Testis (tissue), 3 donors: ENCODE measurements around the gene RSPRY1. TPM values are rescaled to one million over a fixed set of nuclear protein-coding genes. Genes with fewer than 3 reads are reported as not detected.
"Not testable (repeated sequence)": the region's sequence is repeated elsewhere in the genome, so short reads cannot be mapped to it uniquely, and the experiment has no call there.

ENCODE experiments used
- DNase-seq: peaks from one replicate; pipeline ENCODE4 v3.0.0-alpha.2; 2019
- H3K27ac ChIP-seq, 2 donors: fragments of 200-600 bp; sonication (generic); one replicate each; pipeline ENCODE4 v1.5.1; 2019
- H3K27me3 ChIP-seq: fragments of 200-600 bp; sonication (generic); one replicate; pipeline ENCODE4 v1.5.1; 2019
- H3K36me3 ChIP-seq: fragments of 200-600 bp; sonication (generic); one replicate; pipeline ENCODE4 v1.5.1; 2017; ENCODE audit warnings: low read depth; ENCODE audit errors: missing control alignments
- H3K4me1 ChIP-seq: fragments of 200-600 bp; sonication (generic); one replicate; pipeline ENCODE4 v1.5.1; 2019
- H3K4me3 ChIP-seq, 2 donors: fragments of 200-600 bp; sonication (generic); one replicate each; pipeline ENCODE4 v1.5.1; 2017 to 2019
- H3K9me3 ChIP-seq: fragments of 200-600 bp; sonication (generic); one replicate; pipeline ENCODE4 v1.5.1; 2017
- CTCF ChIP-seq, 3 experiments: fragments of 450-650 bp in 2 of 3; fragments of 200-600 bp in 1 of 3; sonication (generic) in 1 of 3; IDR thresholded peaks; one replicate each; pipeline ENCODE4 v1.5.1; 2016 to 2019; ENCODE audit warnings: antibody characterized with exemption in 3 of 3, mild to moderate bottlenecking in 2 of 3, moderate library complexity in 1 of 3
- POLR2A ChIP-seq: fragments of 450-650 bp; IDR thresholded peaks from one replicate; pipeline ENCODE4 v1.6.1; 2017; ENCODE audit warnings: antibody characterized with exemption, mild to moderate bottlenecking, moderate library complexity
- WGBS, 2 donors: methylation state at CpG; one replicate each; pipeline ENCODE4 v1.1.5; 2018; 5-methylcytosine and 5-hydroxymethylcytosine counted together
- intact Hi-C: fragments of 100-400 bp; cut with DNase I; formaldehyde crosslinking; loops from one replicate; pipeline ENCODE4 v1.15.1; 2023; ENCODE audit warnings: low total_unique reads
- polyA plus RNA-seq: library from polyadenylated mRNA; stranded (reverse); fragments of 350-450 nt; fragmentation: Illumina TruSeq; extraction: RNeasy Lipid Tissue Mini Kit (QIAGEN cat#74804); gene quantifications from one replicate; pipeline ENCODE4 v1.2.3, GENCODE V29; 2014; ENCODE audit warnings: low read depth, low replicate concordance; ENCODE audit not compliant: insufficient read depth
- total RNA-seq, 2 donors: library from RNA; depleted of rRNA; stranded (reverse); fragments of >200 nt; gene quantifications; one replicate each; pipeline ENCODE4 v1.2.3, GENCODE V29; 2016

The RSPRY1 gene
- total and polyA plus RNA-seq, 3 donors from 2014 or later: 53.0 to 81.2 (median 73.3) TPM

GRCh38 chr16:57184113-57184512 is 2.0 kb upstream of the RSPRY1 start:
- TF ChIP-seq POLR2A: no peak
- TF ChIP-seq CTCF (IDR thresholded peaks at IDR 0.05): no peak
- no peak overlapping the region for H3K27ac ChIP-seq
- intact Hi-C loops: no loop called here
- 65 to 85% methylated on average over 4 of the region's 4 CpGs for WGBS, 2 donors
- no peak for DNase-seq
- no peaks in the 10 kb centered on the region for H3K36me3 ChIP-seq
- peaks cover 15% of the 10 kb centered on the region for H3K4me1 ChIP-seq
- no peaks in the 10 kb centered on the region for H3K9me3 ChIP-seq
- H3K4me3 ChIP-seq: peak overlapping the region in 1 of 2 donors; percentile 97
- no peaks in the 10 kb centered on the region for H3K27me3 ChIP-seq

- no peaks in the 10 kb centered on the region for H3K36me3 ChIP-seq
- peak overlapping the region; percentile 88 to 93 for H3K27ac ChIP-seq
- peak overlapping the region; percentile 74 to 97 for H3K4me3 ChIP-seq
- no peaks in the 10 kb centered on the region for H3K27me3 ChIP-seq
- no peaks in the 10 kb centered on the region for H3K9me3 ChIP-seq
- H3K4me1 ChIP-seq: peaks cover 15% of the 10 kb centered on the region
- 15 to 16% methylated on average over 9 to 15 of the region's 15 CpGs for WGBS, 2 donors
- TF ChIP-seq CTCF (IDR thresholded peaks at IDR 0.05): no peak
- TF ChIP-seq POLR2A: no peak
- intact Hi-C loops: no loop called here
- DNase-seq: no peak
These were observed 1.2 kb upstream of the RSPRY1 start for GRCh38 chr16:57184887-57185445.

- 0 to 1% methylated on average over 25 to 37 of the region's 37 CpGs for WGBS, 2 donors
- peak; percentile 55 for DNase-seq
- Histone ChIP-seq H3K4me1 (peaks cover 20% of the 10 kb centered on the region), H3K4me3 (peak overlapping the region; percentile 74 to 97), H3K27me3 (no peaks in the 10 kb centered on the region), H3K36me3 (no peaks in the 10 kb centered on the region), H3K9me3 (no peaks in the 10 kb centered on the region), H3K27ac (peak overlapping the region; percentile 88 to 93)
- no peak for TF ChIP-seq POLR2A
- TF ChIP-seq CTCF (IDR thresholded peaks at IDR 0.05): no peak
- intact Hi-C loops: no loop called here
These were observed 634 bp upstream of the RSPRY1 start for GRCh38 chr16:57185446-57185944.

GRCh38 chr16:57186872-57187854 is 1.0 kb downstream of the RSPRY1 start:
- Histone ChIP-seq H3K36me3 (no peaks in the 10 kb centered on the region), H3K27me3 (no peaks in the 10 kb centered on the region), H3K4me1 (peaks cover 23% of the 10 kb centered on the region), H3K27ac (peak overlapping the region; percentile 87 to 92), H3K4me3 (peak overlapping the region; percentile 74 to 97), H3K9me3 (no peaks in the 10 kb centered on the region)
- intact Hi-C loops: no loop called here
- TF ChIP-seq POLR2A (no peak), CTCF (IDR thresholded peaks at IDR 0.05) (no peak)
- peak; percentile 51 for DNase-seq
- WGBS, 2 donors: 1 to 3% methylated on average over 28 of the region's 28 CpGs

- H3K36me3 ChIP-seq, H3K9me3 ChIP-seq, H3K27me3 ChIP-seq, DNase-seq, intact Hi-C loops: not testable (repeated sequence)
- peak overlapping the region in 1 of 2 donors; percentile 97 for H3K4me3 ChIP-seq
- peak overlapping the region; percentile 87 to 92 for H3K27ac ChIP-seq
- 57 to 66% methylated on average over 18 of the region's 18 CpGs for WGBS, 2 donors
- peaks cover 23% of the 10 kb centered on the region for H3K4me1 ChIP-seq
These were observed 2.0 kb downstream of the RSPRY1 start for GRCh38 chr16:57187902-57188710.
